Ishikawa (cell line): ENCODE measurements around the gene PIWIL1.

Experiments used
- CEBPB ChIP-seq: IDR thresholded peaks from 2 replicates; pipeline ENCODE4 v1.6.1; 2012
- CREB1 ChIP-seq: IDR thresholded peaks from 2 replicates; pipeline ENCODE4 v1.6.1; 2012; ENCODE audit warnings: low read depth
- EGR1 ChIP-seq: IDR thresholded peaks from 2 replicates; pipeline ENCODE4 v1.6.1; 2012
- EP300 ChIP-seq: IDR thresholded peaks from 2 replicates; pipeline ENCODE4 v1.6.1; 2012; ENCODE audit warnings: borderline replicate concordance
- FOXM1 ChIP-seq: IDR thresholded peaks from 2 replicates; pipeline ENCODE4 v1.6.1; 2012; ENCODE audit warnings: low read depth, borderline replicate concordance
- NFIC ChIP-seq: IDR thresholded peaks from 2 replicates; pipeline ENCODE4 v1.6.1; 2012
- RAD21 ChIP-seq: IDR thresholded peaks from 2 replicates; pipeline ENCODE4 v1.6.1; 2012; ENCODE audit warnings: low read depth
- REST ChIP-seq: IDR thresholded peaks from 2 replicates; pipeline ENCODE4 v1.6.1; 2012; ENCODE audit warnings: low read depth, mild to moderate bottlenecking
- TAF1 ChIP-seq: IDR thresholded peaks from 2 replicates; pipeline ENCODE4 v1.6.1; 2012; ENCODE audit warnings: low read depth, mild to moderate bottlenecking
- TCF12 ChIP-seq: IDR thresholded peaks from 2 replicates; pipeline ENCODE4 v1.6.1; 2012; ENCODE audit warnings: low read depth
- TEAD4 ChIP-seq: IDR thresholded peaks from 2 replicates; pipeline ENCODE4 v1.6.1; 2012
- USF1 ChIP-seq: IDR thresholded peaks from 2 replicates; pipeline ENCODE4 v1.6.1; 2012
- YY1 ChIP-seq: IDR thresholded peaks from 2 replicates; pipeline ENCODE4 v1.6.1; 2012; ENCODE audit warnings: low read depth
- ZBTB7A ChIP-seq: IDR thresholded peaks from 2 replicates; pipeline ENCODE4 v1.6.1; 2012; ENCODE audit warnings: low read depth
- TF ChIP-seq, protein P1 (sequence below): IDR thresholded peaks from 2 replicates; pipeline ENCODE4 v1.6.1; 2012

The PIWIL1 gene

DNA sequence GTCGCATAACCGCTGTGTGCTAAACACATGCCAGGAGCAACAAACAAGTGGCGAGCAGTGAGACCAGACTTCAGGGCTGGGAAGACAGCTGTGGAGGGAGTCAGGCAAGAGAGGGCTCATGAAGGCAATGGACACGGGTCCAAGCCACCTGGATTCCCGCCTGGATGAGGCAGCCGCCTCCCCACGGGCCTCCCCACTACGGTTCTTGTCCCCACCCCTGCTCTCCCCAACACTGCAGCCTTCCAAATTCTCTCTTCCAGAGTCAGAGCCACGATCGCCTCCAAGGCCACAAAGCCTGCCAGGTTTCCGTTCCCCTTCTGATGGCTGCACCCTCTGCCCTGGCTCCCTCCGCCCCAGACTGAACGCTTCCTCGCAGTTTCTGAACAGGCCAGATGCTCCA, 36.1 kb upstream of the PIWIL1 start:
- no peak for TF ChIP-seq TCF12
- TF ChIP-seq USF1: no peak
- TF ChIP-seq YY1: no peak
- TF ChIP-seq CREB1: no peak
- TF ChIP-seq REST: no peak
- TF ChIP-seq EGR1: no peak
- TF ChIP-seq TAF1: no peak
- no peak for TF ChIP-seq EP300
- TF ChIP-seq TEAD4: no peak
- TF ChIP-seq CEBPB: no peak
- TF ChIP-seq FOXM1: no peak
- TF ChIP-seq ZBTB7A: no peak
- TF ChIP-seq NFIC: no peak
- TF ChIP-seq RAD21: no peak
- TF ChIP-seq, protein P1, sequence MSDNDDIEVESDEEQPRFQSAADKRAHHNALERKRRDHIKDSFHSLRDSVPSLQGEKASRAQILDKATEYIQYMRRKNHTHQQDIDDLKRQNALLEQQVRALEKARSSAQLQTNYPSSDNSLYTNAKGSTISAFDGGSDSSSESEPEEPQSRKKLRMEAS: no peak

- no peak for TF ChIP-seq USF1
These were observed 33.9 kb upstream of the PIWIL1 start for GRCh38 chr12:130303781-130304180.

DNA sequence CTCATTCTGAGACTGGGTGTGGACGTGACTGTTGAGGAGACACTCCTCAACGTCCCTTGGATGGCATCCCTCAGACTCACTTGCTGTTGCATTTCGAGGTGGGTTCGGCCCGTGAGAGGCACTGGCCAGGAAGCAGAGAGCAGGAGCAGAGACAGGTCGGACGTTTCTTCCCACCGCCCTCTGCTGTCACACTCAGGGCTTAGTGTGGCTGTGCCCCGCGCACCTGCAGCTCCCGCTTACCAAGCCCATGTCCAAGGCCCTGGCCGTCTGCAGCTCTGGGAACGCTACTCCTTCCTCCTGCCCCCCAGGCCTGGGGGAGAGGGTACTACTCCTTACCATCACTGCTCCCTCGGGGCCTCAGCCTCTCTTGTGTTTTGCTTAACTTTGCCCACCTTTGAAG, 29.8 kb upstream of the PIWIL1 start:
- no peak for TF ChIP-seq TEAD4
- TF ChIP-seq RAD21: no peak

- TF ChIP-seq CREB1 (no peak), ZBTB7A (no peak), EP300 (no peak), REST (no peak), CEBPB (no peak), TAF1 (no peak), NFIC (no peak), RAD21 (no peak), TCF12 (no peak), YY1 (no peak), FOXM1 (no peak), USF1 (no peak), TEAD4 (no peak), EGR1 (no peak)
- TF ChIP-seq, protein P1: no peak
These were observed 29.3 kb upstream of the PIWIL1 start for GRCh38 chr12:130308393-130308792.

- no peak for TF ChIP-seq USF1
- TF ChIP-seq TEAD4: no peak
- TF ChIP-seq REST: no peak
- TF ChIP-seq FOXM1: no peak
- no peak for TF ChIP-seq TCF12
These were observed 21.4 kb upstream of the PIWIL1 start for GRCh38 chr12:130316251-130316650.
